ENCODE data around the gene ARHGAP15. TPM values are rescaled to one million over a fixed set of nuclear protein-coding genes. Genes with fewer than 3 reads are reported as not detected.

The ARHGAP15 gene
- total RNA-seq, 1 experiment from 2014 or later = 0.41 TPM

DNA sequence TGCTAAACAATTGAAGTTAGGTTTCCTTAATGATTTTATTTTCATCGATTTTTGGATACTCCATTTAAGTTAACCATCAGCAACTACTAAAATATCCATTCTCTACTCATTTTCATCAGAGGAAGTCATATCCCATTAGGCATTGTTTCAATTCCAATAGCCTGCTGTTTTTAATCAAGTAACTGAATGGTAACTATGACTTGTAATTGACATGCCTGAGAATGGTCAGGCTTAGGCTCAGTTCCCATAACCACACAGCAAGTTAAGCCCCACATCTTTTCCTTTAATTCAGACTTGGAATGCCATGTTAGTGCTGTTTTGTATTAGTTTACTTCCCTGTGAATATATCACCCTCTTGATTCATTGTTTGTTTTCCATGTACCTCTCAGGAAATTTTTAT, 398.8 kb downstream of the ARHGAP15 start:
- ATAC-seq (no peak), DNase-seq (ENCODE audit: low read depth, low spot score) (no peak)
- intact Hi-C loops (cut with micrococcal nuclease; ENCODE audit: unreplicated experiment) (no loop called here), in situ Hi-C loops (cut with HindIII; ENCODE audit: low pct_unique_long_range_greater_than_20kb, low sequenced_read_pairs) (no loop called here)
- Histone ChIP-seq H3K27me3 (ENCODE audit: control insufficient read depth, insufficient read depth, low read length) (no peaks in the 10 kb centered on the region), H3K9me3 (ENCODE audit: control insufficient read depth, insufficient read depth, low read depth, low read length) (no peaks in the 10 kb centered on the region), H3K4me3 (ENCODE audit: low read depth in 2 of 2, low read length in 2 of 2) (no peak overlapping the region), H3K4me1 (ENCODE audit: control insufficient read depth, insufficient read depth, low read length) (no peaks in the 10 kb centered on the region), H3K36me3 (ENCODE audit: control insufficient read depth, insufficient read depth, low read length) (no peaks in the 10 kb centered on the region), H3K27ac (ENCODE audit: low read length) (no peak overlapping the region)
- ChIA-PET POLR2A (no interaction called here), CTCF (no interaction called here)
- no TSS peak for BruUV-seq (replicated peaks)
- no peak for TF ChIP-seq SIN3A (IDR thresholded peaks at IDR 0.05; ENCODE audit: borderline replicate concordance, insufficient read depth, low read depth, low read length)
- no peak for TF ChIP-seq CTCF (IDR thresholded peaks at IDR 0.05)
- no peak for TF ChIP-seq TCF7L2 (IDR thresholded peaks at IDR 0.05; ENCODE audit: low read depth, low read length)
- TF ChIP-seq POLR2AphosphoS5 (IDR thresholded peaks at IDR 0.05; ENCODE audit: low read depth, low read length) = no peak
- no peak for TF ChIP-seq REST (IDR thresholded peaks at IDR 0.05; ENCODE audit: insufficient read depth in 1 of 2, low read depth in 2 of 2, low read length in 1 of 2)

DNA sequence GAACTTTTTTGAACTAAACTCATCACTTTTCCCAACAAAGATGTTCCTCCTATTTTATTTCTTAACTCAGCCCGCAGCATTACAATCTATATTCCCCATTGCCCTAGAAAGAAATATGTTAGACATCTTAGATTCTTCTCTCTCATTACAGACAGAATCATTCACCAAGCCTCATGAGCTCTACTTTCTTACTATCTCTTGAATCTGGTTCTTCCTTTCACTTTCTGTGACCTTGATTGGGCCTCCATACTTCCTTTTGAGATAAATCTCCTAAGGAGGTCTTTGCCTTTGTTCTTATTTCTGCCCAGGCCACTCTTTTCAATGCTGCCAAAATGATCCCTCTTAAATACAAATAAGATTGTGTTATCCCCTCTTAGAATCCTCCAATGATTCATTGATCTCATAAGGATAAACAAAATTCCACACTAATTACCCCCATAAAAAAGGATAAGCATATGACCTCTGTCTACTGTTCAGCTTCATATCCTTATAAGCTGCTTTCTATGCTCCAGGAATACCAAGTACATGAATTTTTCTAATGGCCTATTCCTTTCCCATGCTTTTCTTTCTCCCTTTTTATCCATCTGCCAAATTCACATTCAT, 400.0 kb downstream of the ARHGAP15 start:
- Histone ChIP-seq H3K27me3 (ENCODE audit: control insufficient read depth, insufficient read depth, low read length) (no peaks in the 10 kb centered on the region), H3K27ac (ENCODE audit: low read length) (no peak overlapping the region), H3K9me3 (ENCODE audit: control insufficient read depth, insufficient read depth, low read depth, low read length) (no peaks in the 10 kb centered on the region), H3K36me3 (ENCODE audit: control insufficient read depth, insufficient read depth, low read length) (no peaks in the 10 kb centered on the region), H3K4me1 (ENCODE audit: control insufficient read depth, insufficient read depth, low read length) (no peaks in the 10 kb centered on the region), H3K4me3 (ENCODE audit: low read depth in 2 of 2, low read length in 2 of 2) (no peak overlapping the region)
- no peak for TF ChIP-seq TCF7L2 (IDR thresholded peaks at IDR 0.05; ENCODE audit: low read depth, low read length)
- no peak for TF ChIP-seq POLR2AphosphoS5 (IDR thresholded peaks at IDR 0.05; ENCODE audit: low read depth, low read length)
- TF ChIP-seq CTCF (IDR thresholded peaks at IDR 0.05) = no peak
- no peak for TF ChIP-seq SIN3A (IDR thresholded peaks at IDR 0.05; ENCODE audit: borderline replicate concordance, insufficient read depth, low read depth, low read length)
- no peak for TF ChIP-seq REST (IDR thresholded peaks at IDR 0.05; ENCODE audit: insufficient read depth in 1 of 2, low read depth in 2 of 2, low read length in 1 of 2)
- intact Hi-C loops (cut with micrococcal nuclease; ENCODE audit: unreplicated experiment) = no loop called here
- ChIA-PET POLR2A (no interaction called here), CTCF (no interaction called here)
- ATAC-seq (no peak), DNase-seq (ENCODE audit: low read depth, low spot score) (no peak)
- no TSS peak for BruUV-seq (replicated peaks)
- in situ Hi-C loops (cut with HindIII; ENCODE audit: low pct_unique_long_range_greater_than_20kb, low sequenced_read_pairs) = no loop called here
